Neural cell (in vitro differentiated cells): ENCODE data around the gene TEDC1. TPM values are rescaled to one million over a fixed set of nuclear protein-coding genes. Genes with fewer than 3 reads are reported as not detected.

Source experiments
- H2AFZ ChIP-seq: fragments of 200-600, 300-800 bp; sonication (generic), shearing (Covaris generic); 2 replicates; pipeline ENCODE4 v1.6.0; 2014; ENCODE audit warnings: low read depth, mild to moderate bottlenecking, antibody characterized with exemption, low read length, moderate library complexity
- H3F3A ChIP-seq: fragments of 200-600 bp; shearing (Covaris generic); 2 replicates; pipeline ENCODE4 v1.6.1; 2016; ENCODE audit warnings: mild to moderate bottlenecking, moderate library complexity, mixed read lengths, antibody characterized with exemption, low read length; ENCODE audit not compliant: insufficient read depth, poor library complexity, severe bottlenecking
- H3K27ac ChIP-seq: fragments of 200-600, 300-800 bp; sonication (generic), shearing (Covaris generic); 2 replicates; pipeline ENCODE4 v1.5.1; 2014; ENCODE audit warnings: mild to moderate bottlenecking, low read length, moderate library complexity
- H3K27me3 ChIP-seq: fragments of 300-800, 200-600 bp; sonication (generic), shearing (Covaris generic); 2 replicates; pipeline ENCODE4 v1.6.0; 2014; ENCODE audit warnings: mild to moderate bottlenecking, low read depth, low read length, moderate library complexity; ENCODE audit not compliant: insufficient read depth
- H3K36me3 ChIP-seq: fragments of 300-800, 200-600 bp; sonication (generic), shearing (Covaris generic); 2 replicates; pipeline ENCODE4 v1.5.1; 2014; ENCODE audit warnings: mild to moderate bottlenecking, antibody characterized with exemption, low read length, moderate library complexity; ENCODE audit not compliant: insufficient read depth
- H3K4me2 ChIP-seq: fragments of 300-800, 200-600 bp; sonication (generic), shearing (Covaris generic); 2 replicates; pipeline ENCODE4 v1.6.0; 2014; ENCODE audit warnings: mild to moderate bottlenecking, low read length
- H3K4me3 ChIP-seq: fragments of 300-800, 200-600 bp; sonication (generic), shearing (Covaris generic); 2 replicates; pipeline ENCODE4 v1.5.1; 2014; ENCODE audit warnings: mild to moderate bottlenecking, low read length, moderate library complexity
- H3K79me2 ChIP-seq: fragments of 200-600 bp; shearing (Covaris generic); replicated peaks from 2 replicates; pipeline ENCODE4 v1.6.0; 2014; ENCODE audit warnings: mild to moderate bottlenecking, low read length, moderate library complexity; ENCODE audit not compliant: insufficient read depth
- H3K9ac ChIP-seq: fragments of 300-800, 200-600 bp; sonication (generic), shearing (Covaris generic); 2 replicates; pipeline ENCODE4 v1.6.1; 2016; ENCODE audit warnings: mild to moderate bottlenecking, low read length, mixed read lengths
- H3K9me2 ChIP-seq: fragments of 200-600 bp; shearing (Covaris generic); 2 replicates; pipeline ENCODE4 v1.6.1; 2016; ENCODE audit warnings: mild to moderate bottlenecking, low read length, mixed read lengths; ENCODE audit not compliant: insufficient read depth
- H3K9me3 ChIP-seq: fragments of 200-600, 300-800 bp; sonication (generic), shearing (Covaris generic); 2 replicates; pipeline ENCODE4 v1.6.1; 2016; ENCODE audit warnings: mild to moderate bottlenecking, mixed run types, low read length, moderate library complexity, mixed read lengths
- H4K20me1 ChIP-seq: fragments of 200-600 bp; shearing (Covaris generic); 2 replicates; pipeline ENCODE4 v1.6.1; 2016; ENCODE audit warnings: mild to moderate bottlenecking, mixed run types; ENCODE audit not compliant: insufficient read depth
- CTCF ChIP-seq: fragments of 450-650 bp; IDR thresholded peaks from 2 replicates; pipeline ENCODE4 v1.5.1; 2014; ENCODE audit warnings: antibody characterized with exemption, mild to moderate bottlenecking, moderate library complexity; ENCODE audit not compliant: poor library complexity, severe bottlenecking
- EP300 ChIP-seq: fragments of 450-650 bp; conservative IDR thresholded peaks from 2 replicates; pipeline ENCODE4 v1.6.1; 2014; ENCODE audit warnings: antibody characterized with exemption, mild to moderate bottlenecking, moderate library complexity; ENCODE audit not compliant: poor library complexity, severe bottlenecking
- EZH2 ChIP-seq: fragments of 200-600, 300-800 bp; shearing (Covaris generic), sonication (generic); IDR thresholded peaks from 2 replicates; pipeline ENCODE4 v1.6.1; 2014; ENCODE audit warnings: antibody characterized with exemption, low read length, borderline replicate concordance, mild to moderate bottlenecking; ENCODE audit not compliant: insufficient read depth, poor library complexity, severe bottlenecking
- MXI1 ChIP-seq: fragments of 450-650 bp; conservative IDR thresholded peaks from 2 replicates; pipeline ENCODE4 v1.6.1; 2014; ENCODE audit warnings: antibody characterized with exemption, mild to moderate bottlenecking; ENCODE audit not compliant: poor library complexity, severe bottlenecking
- RAD21 ChIP-seq: fragments of 450-650 bp; conservative IDR thresholded peaks from 2 replicates; pipeline ENCODE4 v1.6.1; 2014; ENCODE audit warnings: antibody characterized with exemption, mild to moderate bottlenecking, moderate library complexity
- REST ChIP-seq: IDR thresholded peaks from 2 replicates; pipeline ENCODE4 v1.6.1; 2012; ENCODE audit warnings: borderline replicate concordance
- SMC3 ChIP-seq: fragments of 450-650 bp; conservative IDR thresholded peaks from 2 replicates; pipeline ENCODE4 v1.6.1; 2014; ENCODE audit warnings: antibody characterized with exemption, mild to moderate bottlenecking, moderate library complexity; ENCODE audit not compliant: poor library complexity
- TAF1 ChIP-seq: IDR thresholded peaks from 2 replicates; pipeline ENCODE4 v1.6.1; 2012; ENCODE audit warnings: low read depth
- polyA plus RNA-seq: library from polyadenylated mRNA; depleted of rRNA; stranded (reverse); fragments of >200 nt; gene quantifications from 2 replicates; pipeline ENCODE4 v1.2.3, GENCODE V29; 2014

TEDC1 gene
- polyA plus RNA-seq, 1 donor from 2014 or later: 18.9 TPM

GRCh38 chr14:105480199-105480746 lies 10.8 kb upstream of the TEDC1 start:
- no peak overlapping the region for H3K4me3 ChIP-seq
- H3K36me3 ChIP-seq: no peaks in the 10 kb centered on the region
- peaks cover 22% of the 10 kb centered on the region for H3K79me2 ChIP-seq
- no peaks in the 10 kb centered on the region for H3F3A ChIP-seq
- no peak overlapping the region for H2AFZ ChIP-seq
- H3K9ac ChIP-seq: peak overlapping the region; percentile 29
- peaks cover 2% of the 10 kb centered on the region for H3K27me3 ChIP-seq
- H4K20me1 ChIP-seq: no peaks in the 10 kb centered on the region
- H3K4me2 ChIP-seq: no peak overlapping the region
- H3K27ac ChIP-seq: peak overlapping the region; percentile 37
- no peaks in the 10 kb centered on the region for H3K9me2 ChIP-seq
- H3K9me3 ChIP-seq: no peaks in the 10 kb centered on the region
- no peak for TF ChIP-seq TAF1

DNA sequence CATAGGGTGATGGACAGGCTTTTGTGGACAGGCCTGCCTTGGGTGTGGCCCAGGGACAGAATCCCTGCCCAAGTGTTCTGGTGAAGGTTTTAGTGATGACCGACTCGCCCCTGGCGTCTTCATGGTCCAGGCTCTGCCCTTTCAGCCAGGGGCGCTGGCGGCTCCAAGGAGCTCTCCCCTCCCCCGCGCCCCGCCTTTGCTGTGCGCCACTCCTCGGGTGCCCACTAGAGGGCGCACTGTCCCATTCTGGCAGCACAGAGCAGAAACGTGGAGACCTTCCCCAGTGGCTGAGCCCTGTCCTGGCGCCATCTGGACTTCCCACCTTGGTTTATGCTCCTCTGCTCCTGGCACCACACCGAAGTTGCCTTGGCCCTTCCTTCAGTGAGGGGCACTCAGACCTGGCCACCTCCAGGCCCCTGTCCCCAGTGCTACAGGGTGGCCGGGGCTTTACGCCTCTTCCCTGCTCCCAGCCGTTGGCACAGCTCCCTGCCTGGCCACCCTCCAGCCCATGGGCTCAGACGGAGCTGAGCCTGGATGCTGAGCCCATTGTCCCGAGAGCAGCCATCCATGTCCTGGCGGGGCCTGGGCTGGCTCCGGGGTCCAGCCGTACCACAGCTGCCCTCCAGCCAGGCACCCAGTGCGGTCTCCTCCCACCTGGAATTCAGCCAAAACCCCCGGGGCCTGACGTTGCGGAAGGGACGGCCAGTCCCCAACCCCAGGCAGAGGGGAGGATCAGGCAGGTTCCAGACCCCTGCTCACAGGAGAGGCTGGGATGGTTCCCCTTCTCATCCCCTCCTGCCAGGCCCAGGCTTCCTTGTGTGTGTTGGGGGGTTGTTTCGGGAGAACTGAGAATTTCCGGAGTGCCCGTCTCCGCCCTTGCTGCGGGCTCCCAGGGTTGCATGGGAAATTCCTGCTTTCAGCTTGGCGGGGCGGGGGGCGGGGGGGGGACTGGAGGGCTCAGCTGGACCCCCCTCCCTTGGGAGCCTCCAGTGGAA lies 9.9 kb upstream of the TEDC1 start:
- H3K27ac ChIP-seq: peak overlapping the region; percentile 37
- H3K9ac ChIP-seq: peak overlapping the region; percentile 56
- H3K27me3 ChIP-seq: peaks cover 10% of the 10 kb centered on the region

GRCh38 chr14:105481886-105482457 lies 9.1 kb upstream of the TEDC1 start:
- peaks cover 19% of the 10 kb centered on the region for H3K27me3 ChIP-seq
- H3K9me3 ChIP-seq: no peaks in the 10 kb centered on the region
- H3K9ac ChIP-seq: peak overlapping the region; percentile 13
- no peak overlapping the region for H3K4me3 ChIP-seq
- H3K27ac ChIP-seq: no peak overlapping the region
- no peaks in the 10 kb centered on the region for H3F3A ChIP-seq
- no peaks in the 10 kb centered on the region for H4K20me1 ChIP-seq
- no peaks in the 10 kb centered on the region for H3K36me3 ChIP-seq
- H2AFZ ChIP-seq: no peak overlapping the region
- peaks cover 5% of the 10 kb centered on the region for H3K79me2 ChIP-seq
- H3K9me2 ChIP-seq: no peaks in the 10 kb centered on the region
- no peak overlapping the region for H3K4me2 ChIP-seq
- TF ChIP-seq CTCF: peak; percentile 35
- TF ChIP-seq EP300: peak; percentile 77
- TF ChIP-seq RAD21: no peak
- TF ChIP-seq TAF1: no peak
- TF ChIP-seq REST: no peak
- TF ChIP-seq SMC3: no peak
- no peak for TF ChIP-seq MXI1
- TF ChIP-seq EZH2: no peak

More for the DNA sequence above, 9.9 kb upstream of the TEDC1 start:
- Histone ChIP-seq H3K4me3 (no peak overlapping the region), H3K9me2 (no peaks in the 10 kb centered on the region), H3K9me3 (no peaks in the 10 kb centered on the region), H2AFZ (no peak overlapping the region), H3K4me2 (no peak overlapping the region), H3F3A (no peaks in the 10 kb centered on the region), H4K20me1 (no peaks in the 10 kb centered on the region), H3K79me2 (peaks cover 14% of the 10 kb centered on the region), H3K36me3 (no peaks in the 10 kb centered on the region)
- TF ChIP-seq MXI1 (peak; percentile 52), CTCF (peak; percentile 99), SMC3 (peak; percentile 80), EZH2 (no peak), RAD21 (peak; percentile 80)
